ENCODE data around the gene ATP13A2. TPM values are rescaled to one million over a fixed set of nuclear protein-coding genes. Genes with fewer than 3 reads are reported as not detected.

Gene ATP13A2
- total and polyA plus RNA-seq, 2 donors from 2014 or later = 23.8 to 38.6 TPM

DNA sequence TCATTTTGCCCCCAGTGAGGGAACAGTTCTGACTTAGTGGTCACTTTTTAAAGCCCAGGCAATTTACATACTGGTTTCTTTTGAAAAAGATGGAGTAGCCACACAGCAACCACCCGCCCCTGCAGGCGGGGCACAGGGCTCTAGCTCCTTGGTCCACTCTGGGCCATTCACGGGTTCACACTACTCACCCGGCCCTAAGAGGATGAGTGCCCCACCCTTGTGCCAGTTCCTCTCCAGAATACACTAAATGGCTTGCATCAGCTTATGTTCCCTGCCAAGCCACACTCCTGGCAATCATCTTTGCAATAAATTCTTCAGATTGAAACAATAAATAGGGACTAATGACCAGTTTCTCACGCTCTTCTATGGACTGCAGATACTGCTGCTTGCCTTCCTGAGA, 15.7 kb upstream of the ATP13A2 start:
- Histone ChIP-seq H3K9ac (ENCODE audit: low read length in 3 of 3) (no peak overlapping the region), H3K4me1 (ENCODE audit: control insufficient read depth in 2 of 3, insufficient read depth in 2 of 3, low read depth in 1 of 3, low read length in 3 of 3) (peaks cover 0 to 2% (median 0%) of the 10 kb centered on the region in 3 donors), H3K4me3 (ENCODE audit: low read length in 3 of 3) (no peak overlapping the region), H3K9me3 (ENCODE audit: control insufficient read depth in 2 of 3, insufficient read depth in 1 of 3, low read length in 3 of 3) (no peaks in the 10 kb centered on the region), H3K27me3 (ENCODE audit: control insufficient read depth, insufficient read depth, low read length) (no peaks in the 10 kb centered on the region), H3K27ac (ENCODE audit: low read depth in 2 of 2, low read length in 2 of 2) (peak overlapping the region; percentile 25 to 61), H3K36me3 (ENCODE audit: control insufficient read depth in 2 of 3, insufficient read depth in 3 of 3, low read length in 3 of 3) (peaks cover 6 to 58% (median 49%) of the 10 kb centered on the region in 3 donors)
- DNase-seq (no peak), FAIRE-seq (no peak)
- intact Hi-C loops (cut with DNase I) = no loop called here
- TF ChIP-seq, protein P1, sequence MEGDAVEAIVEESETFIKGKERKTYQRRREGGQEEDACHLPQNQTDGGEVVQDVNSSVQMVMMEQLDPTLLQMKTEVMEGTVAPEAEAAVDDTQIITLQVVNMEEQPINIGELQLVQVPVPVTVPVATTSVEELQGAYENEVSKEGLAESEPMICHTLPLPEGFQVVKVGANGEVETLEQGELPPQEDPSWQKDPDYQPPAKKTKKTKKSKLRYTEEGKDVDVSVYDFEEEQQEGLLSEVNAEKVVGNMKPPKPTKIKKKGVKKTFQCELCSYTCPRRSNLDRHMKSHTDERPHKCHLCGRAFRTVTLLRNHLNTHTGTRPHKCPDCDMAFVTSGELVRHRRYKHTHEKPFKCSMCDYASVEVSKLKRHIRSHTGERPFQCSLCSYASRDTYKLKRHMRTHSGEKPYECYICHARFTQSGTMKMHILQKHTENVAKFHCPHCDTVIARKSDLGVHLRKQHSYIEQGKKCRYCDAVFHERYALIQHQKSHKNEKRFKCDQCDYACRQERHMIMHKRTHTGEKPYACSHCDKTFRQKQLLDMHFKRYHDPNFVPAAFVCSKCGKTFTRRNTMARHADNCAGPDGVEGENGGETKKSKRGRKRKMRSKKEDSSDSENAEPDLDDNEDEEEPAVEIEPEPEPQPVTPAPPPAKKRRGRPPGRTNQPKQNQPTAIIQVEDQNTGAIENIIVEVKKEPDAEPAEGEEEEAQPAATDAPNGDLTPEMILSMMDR (IDR thresholded peaks at IDR 0.05; ENCODE audit: borderline replicate concordance, extremely low read depth, insufficient read depth) = no peak

DNA sequence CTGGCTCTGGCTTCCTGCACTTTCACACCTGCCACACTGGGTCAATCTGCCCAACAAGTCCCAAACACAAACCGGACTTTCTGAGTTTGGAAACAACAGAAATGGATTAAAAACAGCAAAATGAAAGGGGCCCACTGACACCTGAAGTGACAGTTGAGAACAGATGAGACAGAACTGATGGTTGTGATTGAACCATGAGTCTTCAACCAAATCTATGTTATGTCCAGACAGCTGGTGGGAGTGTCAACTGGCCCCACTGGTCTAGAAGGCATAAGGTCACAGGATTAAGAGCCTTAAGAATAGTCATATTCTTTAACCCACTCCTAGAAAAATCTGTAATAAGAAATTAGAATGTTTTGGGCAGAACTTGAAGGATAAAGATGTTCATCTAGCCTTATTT, 13.0 kb upstream of the ATP13A2 start:
- intact Hi-C loops (cut with DNase I) = no loop called here
- no peak for FAIRE-seq

DNA sequence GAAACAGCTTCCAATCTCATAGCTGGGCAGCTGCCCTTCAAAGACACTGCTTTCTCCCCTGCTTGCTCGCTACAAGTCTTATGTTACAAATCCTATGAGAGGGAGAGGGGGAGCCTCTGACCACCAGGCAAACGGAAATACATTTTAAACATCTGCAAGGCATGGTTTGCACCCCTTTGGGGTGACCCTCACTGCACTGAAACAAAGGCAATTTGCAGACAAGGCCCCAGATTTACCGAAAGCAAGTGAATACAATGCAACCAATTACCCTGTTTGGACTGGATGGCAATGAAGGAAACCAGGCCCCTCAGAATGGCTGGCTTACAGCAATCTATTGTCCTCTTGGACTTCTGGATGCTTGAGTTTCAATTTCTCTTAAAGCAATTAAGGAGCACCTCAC, 11.8 kb upstream of the ATP13A2 start:
- H3K27ac ChIP-seq (ENCODE audit: low read depth in 2 of 2, low read length in 2 of 2) = no peak overlapping the region
- H3K27me3 ChIP-seq (ENCODE audit: control insufficient read depth, insufficient read depth, low read length) = no peaks in the 10 kb centered on the region
- H3K4me1 ChIP-seq (ENCODE audit: control insufficient read depth in 2 of 3, insufficient read depth in 2 of 3, low read depth in 1 of 3, low read length in 3 of 3) = peaks cover 0 to 2% (median 0%) of the 10 kb centered on the region in 3 donors
- TF ChIP-seq, protein P1 (IDR thresholded peaks at IDR 0.05; ENCODE audit: borderline replicate concordance, extremely low read depth, insufficient read depth) = no peak
- FAIRE-seq (no peak), DNase-seq (peak in 2 of 5 donors; percentile 28 to 34)
- intact Hi-C loops (cut with DNase I) = no loop called here
- H3K9me3 ChIP-seq (ENCODE audit: control insufficient read depth in 2 of 3, insufficient read depth in 1 of 3, low read length in 3 of 3) = no peaks in the 10 kb centered on the region
- H3K36me3 ChIP-seq (ENCODE audit: control insufficient read depth in 2 of 3, insufficient read depth in 3 of 3, low read length in 3 of 3) = peaks cover 10 to 85% (median 68%) of the 10 kb centered on the region in 3 donors
- no peak overlapping the region for H3K9ac ChIP-seq (ENCODE audit: low read length in 3 of 3)
- H3K4me3 ChIP-seq (ENCODE audit: low read length in 3 of 3) = no peak overlapping the region

More for the DNA sequence above, 13.0 kb upstream of the ATP13A2 start:
- H3K27ac ChIP-seq (ENCODE audit: low read depth in 2 of 2, low read length in 2 of 2) = no peak overlapping the region
- no peak for DNase-seq
- no peak overlapping the region for H3K4me3 ChIP-seq (ENCODE audit: low read length in 3 of 3)
- no peak overlapping the region for H3K9ac ChIP-seq (ENCODE audit: low read length in 3 of 3)
- H3K36me3 ChIP-seq (ENCODE audit: control insufficient read depth in 2 of 3, insufficient read depth in 3 of 3, low read length in 3 of 3) = peaks cover 10 to 77% (median 62%) of the 10 kb centered on the region in 3 donors
- TF ChIP-seq, protein P1 (IDR thresholded peaks at IDR 0.05; ENCODE audit: borderline replicate concordance, extremely low read depth, insufficient read depth) = no peak
- peaks cover 0 to 2% (median 0%) of the 10 kb centered on the region in 3 donors for H3K4me1 ChIP-seq (ENCODE audit: control insufficient read depth in 2 of 3, insufficient read depth in 2 of 3, low read depth in 1 of 3, low read length in 3 of 3)
- no peaks in the 10 kb centered on the region for H3K9me3 ChIP-seq (ENCODE audit: control insufficient read depth in 2 of 3, insufficient read depth in 1 of 3, low read length in 3 of 3)
- no peaks in the 10 kb centered on the region for H3K27me3 ChIP-seq (ENCODE audit: control insufficient read depth, insufficient read depth, low read length)

DNA sequence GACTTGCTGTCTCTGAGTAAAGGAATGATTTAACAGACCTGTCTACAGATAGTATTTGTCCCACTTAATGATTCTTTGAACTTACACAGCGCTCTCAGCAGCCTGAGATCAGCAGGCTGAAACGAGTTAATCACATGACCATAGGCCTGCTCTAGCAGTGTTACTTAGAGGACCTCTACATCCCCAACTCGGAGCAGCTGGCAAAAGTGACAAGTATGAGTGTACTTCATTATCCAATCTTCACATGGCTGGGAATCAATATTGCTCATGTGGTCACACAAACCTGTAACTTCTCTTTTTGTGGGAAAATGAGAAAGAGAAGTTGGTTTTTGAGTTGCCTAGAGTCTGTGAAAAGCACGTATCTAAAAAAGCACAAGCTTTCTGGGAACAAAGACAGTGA, 11.4 kb upstream of the ATP13A2 start:
- Histone ChIP-seq H3K36me3 (ENCODE audit: control insufficient read depth in 2 of 3, insufficient read depth in 3 of 3, low read length in 3 of 3) (peaks cover 10 to 86% (median 68%) of the 10 kb centered on the region in 3 donors), H3K4me1 (ENCODE audit: control insufficient read depth in 2 of 3, insufficient read depth in 2 of 3, low read depth in 1 of 3, low read length in 3 of 3) (peaks cover 0 to 2% (median 0%) of the 10 kb centered on the region in 3 donors), H3K27me3 (ENCODE audit: control insufficient read depth, insufficient read depth, low read length) (no peaks in the 10 kb centered on the region), H3K4me3 (ENCODE audit: low read length in 3 of 3) (no peak overlapping the region), H3K9ac (ENCODE audit: low read length in 3 of 3) (no peak overlapping the region), H3K27ac (ENCODE audit: low read depth in 2 of 2, low read length in 2 of 2) (no peak overlapping the region), H3K9me3 (ENCODE audit: control insufficient read depth in 2 of 3, insufficient read depth in 1 of 3, low read length in 3 of 3) (no peaks in the 10 kb centered on the region)
- DNase-seq (peak in 2 of 5 donors; percentile 16 to 44), FAIRE-seq (no peak)
- intact Hi-C loops (cut with DNase I) = no loop called here
- TF ChIP-seq, protein P1 (IDR thresholded peaks at IDR 0.05; ENCODE audit: borderline replicate concordance, extremely low read depth, insufficient read depth) = no peak
